Natural killer cell (primary cell): ENCODE results near the gene WDR86. TPM values are rescaled to one million over a fixed set of nuclear protein-coding genes. Genes with fewer than 3 reads are reported as not detected.

ENCODE experiments used
- ATAC-seq, 3 donors: fragments of 150-1000 bp in 2 of 3; fragments of 200-7000 bp in 1 of 3; cut with Tn5 transposase; 1 replicate in 1 of 3; 2 replicates in 2 of 3; pipeline ENCODE4 v1.10.0; 2021; ENCODE audit warnings: mild to moderate bottlenecking in 2 of 3, moderate library complexity in 2 of 3
- DNase-seq, 2 donors: peaks; one replicate each; pipeline versions ENCODE4 v3.0.0 to v3.0.0-alpha.2; 2013 to 2021; ENCODE audit warnings: mixed read lengths in 1 of 2
- H3K27ac ChIP-seq: one replicate; pipeline ENCODE4 v1.5.1; 2013; ENCODE audit warnings: mild to moderate bottlenecking, low read length
- H3K27me3 ChIP-seq: one replicate; pipeline ENCODE4 v1.6.1; 2013; ENCODE audit warnings: low read length; ENCODE audit not compliant: control insufficient read depth, insufficient read depth
- H3K36me3 ChIP-seq: one replicate; pipeline ENCODE4 v1.6.1; 2013; ENCODE audit warnings: low read length; ENCODE audit not compliant: control insufficient read depth, insufficient read depth
- H3K4me1 ChIP-seq: one replicate; pipeline ENCODE4 v1.6.1; 2013; ENCODE audit warnings: low read length; ENCODE audit not compliant: control insufficient read depth, insufficient read depth
- H3K4me3 ChIP-seq: one replicate; pipeline ENCODE4 v1.5.1; 2013; ENCODE audit warnings: low read length
- H3K9me3 ChIP-seq: one replicate; pipeline ENCODE4 v1.6.1; 2013; ENCODE audit warnings: low read length; ENCODE audit not compliant: control insufficient read depth, insufficient read depth
- H3K27ac Mint-ChIP-seq, 2 donors: one replicate each; pipeline ENCODE4 v1.8.0; 2022; ENCODE audit warnings: mild to moderate bottlenecking in 2 of 2, mixed read lengths in 2 of 2, moderate library complexity in 1 of 2
- H3K27me3 Mint-ChIP-seq, 2 donors: one replicate each; pipeline ENCODE4 v1.8.0; 2022; ENCODE audit warnings: low read depth in 2 of 2, mixed read lengths in 2 of 2
- H3K36me3 Mint-ChIP-seq: one replicate; pipeline ENCODE4 v1.8.0; 2022; ENCODE audit warnings: mixed read lengths
- H3K4me1 Mint-ChIP-seq, 2 donors: one replicate each; pipeline ENCODE4 v1.8.0; 2022; ENCODE audit warnings: mixed read lengths in 2 of 2
- H3K4me3 Mint-ChIP-seq: one replicate; pipeline ENCODE4 v1.8.0; 2022; ENCODE audit warnings: mild to moderate bottlenecking, moderate library complexity, mixed read lengths
- H3K9me3 Mint-ChIP-seq, 2 donors: one replicate each; pipeline ENCODE4 v1.8.0; 2022; ENCODE audit warnings: mixed read lengths in 2 of 2
- CTCF ChIP-seq: fragments of 200-600 bp; IDR thresholded peaks from one replicate; pipeline ENCODE4 v1.8.0; 2022; ENCODE audit warnings: antibody characterized with exemption
- WGBS: methylation state at CpG from one replicate; pipeline ENCODE4 v1.1.7; 2013; ENCODE audit warnings: missing lambda C conversion rate; ENCODE audit not compliant: insufficient coverage; 5-methylcytosine and 5-hydroxymethylcytosine counted together
- intact Hi-C: fragments of 100-400 bp; cut with micrococcal nuclease; formaldehyde crosslinking; loops from one replicate; pipeline ENCODE4 v1.14.2; 2022
- total RNA-seq, 4 donors: library from RNA; stranded (reverse); fragments of 120-200 nt in 1 of 4; gene quantifications; one replicate each; pipeline versions ENCODE4 v1.2.3 to v1.2.4, GENCODE V29; 2013 to 2022

Gene WDR86
- total RNA-seq, 3 donors from 2014 or later (not counting 1 experiment from before 2014, with no cell fraction given) = 1.6 to 4.6 (median 2.1) TPM

- Histone ChIP-seq H3K4me1 (peaks cover 23% of the 10 kb centered on the region), H3K4me3 (no peak overlapping the region), H3K36me3 (peaks cover under 1% of the 10 kb centered on the region), H3K27me3 (peaks cover 11% of the 10 kb centered on the region), H3K9me3 (no peaks in the 10 kb centered on the region), H3K27ac (no peak overlapping the region)
- H3K9me3 Mint-ChIP-seq = no peaks in the 10 kb centered on the region
- no peak for ATAC-seq
- DNase-seq = no peak
- H3K27ac Mint-ChIP-seq = no peak overlapping the region
- WGBS = 91% methylated on average over 15 of the region's 15 CpGs
- no peak for TF ChIP-seq CTCF
- intact Hi-C loops = no loop called here
- no peak overlapping the region for H3K4me3 Mint-ChIP-seq
- peaks cover 18 to 22% of the 10 kb centered on the region in 2 donors for H3K27me3 Mint-ChIP-seq
- no peaks in the 10 kb centered on the region for H3K36me3 Mint-ChIP-seq
- H3K4me1 Mint-ChIP-seq = peaks cover 8 to 16% of the 10 kb centered on the region in 2 donors
These were observed 26.0 kb downstream of the WDR86 start for GRCh38 chr7:151383638-151384351.

- ATAC-seq (peak; percentile 20 to 69 (median 66)), DNase-seq (peak in 1 of 2 donors; percentile 83)
- no peak for TF ChIP-seq CTCF
- H3K4me3 ChIP-seq = peak overlapping the region; percentile 32
- WGBS = 21% methylated on average over 37 of the region's 37 CpGs
- H3K27ac ChIP-seq = no peak overlapping the region
- H3K36me3 Mint-ChIP-seq = peaks cover 9% of the 10 kb centered on the region
- peaks cover 18 to 22% of the 10 kb centered on the region in 2 donors for H3K27me3 Mint-ChIP-seq
- H3K4me1 Mint-ChIP-seq = peaks cover 12 to 22% of the 10 kb centered on the region in 2 donors
- H3K27me3 ChIP-seq = peaks cover 11% of the 10 kb centered on the region
- H3K4me1 ChIP-seq = peaks cover 23% of the 10 kb centered on the region
- peaks cover 9% of the 10 kb centered on the region for H3K36me3 ChIP-seq
- intact Hi-C loops = no loop called here
- peak overlapping the region in 1 of 2 donors; percentile 61 for H3K27ac Mint-ChIP-seq
- H3K4me3 Mint-ChIP-seq = peak overlapping the region; percentile 85
- no peaks in the 10 kb centered on the region for H3K9me3 ChIP-seq
- H3K9me3 Mint-ChIP-seq = no peaks in the 10 kb centered on the region
These were observed 27.6 kb downstream of the WDR86 start for GRCh38 chr7:151382079-151382885.

- H3K27ac Mint-ChIP-seq = peak overlapping the region in 1 of 2 donors; percentile 61
- no peak for TF ChIP-seq CTCF
- H3K27me3 Mint-ChIP-seq = peaks cover 18 to 22% of the 10 kb centered on the region in 2 donors
- DNase-seq = peak in 1 of 2 donors; percentile 84
- 2% methylated on average over 83 of the region's 83 CpGs for WGBS
- H3K4me1 ChIP-seq = peaks cover 23% of the 10 kb centered on the region
- peaks cover 9% of the 10 kb centered on the region for H3K36me3 Mint-ChIP-seq
- no peaks in the 10 kb centered on the region for H3K9me3 Mint-ChIP-seq
- H3K36me3 ChIP-seq = peaks cover 16% of the 10 kb centered on the region
- intact Hi-C loops = no loop called here
- no peaks in the 10 kb centered on the region for H3K9me3 ChIP-seq
- peaks cover 12 to 22% of the 10 kb centered on the region in 2 donors for H3K4me1 Mint-ChIP-seq
- H3K27me3 ChIP-seq = peaks cover 11% of the 10 kb centered on the region
- peak overlapping the region; percentile 32 for H3K4me3 ChIP-seq
- H3K4me3 Mint-ChIP-seq = peak overlapping the region; percentile 85
- peak overlapping the region; percentile 59 for H3K27ac ChIP-seq
- peak; percentile 47 to 65 (median 49) for ATAC-seq
These were observed 28.3 kb downstream of the WDR86 start for GRCh38 chr7:151381348-151382078.
